DND-41 (cell line): Measurements from ENCODE around the gene GNB1L.

Source experiments
- EZH2 ChIP-seq: IDR thresholded peaks from 3 replicates; pipeline ENCODE4 v1.6.1; 2012; ENCODE audit warnings: borderline replicate concordance, low read depth, mild to moderate bottlenecking, moderate library complexity, low read length, inconsistent platforms; ENCODE audit not compliant: severe bottlenecking
- TF ChIP-seq, protein P1 (sequence below): IDR thresholded peaks from 2 replicates; pipeline ENCODE4 v1.5.1; 2012; ENCODE audit warnings: borderline replicate concordance, low read length, moderate library complexity, mild to moderate bottlenecking; ENCODE audit not compliant: poor library complexity, severe bottlenecking; ENCODE audit errors: extremely low read depth

GRCh38 chr22:19800306-19800705 lies 54.4 kb downstream of the GNB1L start:
- TF ChIP-seq, protein P1, sequence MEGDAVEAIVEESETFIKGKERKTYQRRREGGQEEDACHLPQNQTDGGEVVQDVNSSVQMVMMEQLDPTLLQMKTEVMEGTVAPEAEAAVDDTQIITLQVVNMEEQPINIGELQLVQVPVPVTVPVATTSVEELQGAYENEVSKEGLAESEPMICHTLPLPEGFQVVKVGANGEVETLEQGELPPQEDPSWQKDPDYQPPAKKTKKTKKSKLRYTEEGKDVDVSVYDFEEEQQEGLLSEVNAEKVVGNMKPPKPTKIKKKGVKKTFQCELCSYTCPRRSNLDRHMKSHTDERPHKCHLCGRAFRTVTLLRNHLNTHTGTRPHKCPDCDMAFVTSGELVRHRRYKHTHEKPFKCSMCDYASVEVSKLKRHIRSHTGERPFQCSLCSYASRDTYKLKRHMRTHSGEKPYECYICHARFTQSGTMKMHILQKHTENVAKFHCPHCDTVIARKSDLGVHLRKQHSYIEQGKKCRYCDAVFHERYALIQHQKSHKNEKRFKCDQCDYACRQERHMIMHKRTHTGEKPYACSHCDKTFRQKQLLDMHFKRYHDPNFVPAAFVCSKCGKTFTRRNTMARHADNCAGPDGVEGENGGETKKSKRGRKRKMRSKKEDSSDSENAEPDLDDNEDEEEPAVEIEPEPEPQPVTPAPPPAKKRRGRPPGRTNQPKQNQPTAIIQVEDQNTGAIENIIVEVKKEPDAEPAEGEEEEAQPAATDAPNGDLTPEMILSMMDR = no peak
- TF ChIP-seq EZH2 = no peak
